Dermis blood vessel endothelial cell (primary cell): ENCODE data around the gene R3HDM2. TPM values are rescaled to one million over a fixed set of nuclear protein-coding genes. Genes with fewer than 3 reads are reported as not detected.
"Not testable (repeated sequence)": the region's sequence is repeated elsewhere in the genome, so short reads cannot be mapped to it uniquely, and the experiment has no call there.

Experiments used
- DNase-seq: peaks from one replicate; pipeline ENCODE4 v3.0.0; 2010
- total RNA-seq: library from RNA; depleted of rRNA; stranded (reverse); fragments of >200 nt; gene quantifications from 2 replicates; pipeline ENCODE4 v1.2.3, GENCODE V29; 2014

The R3HDM2 gene
- total RNA-seq, 1 donor from 2014 or later: 8.8 TPM

DNA sequence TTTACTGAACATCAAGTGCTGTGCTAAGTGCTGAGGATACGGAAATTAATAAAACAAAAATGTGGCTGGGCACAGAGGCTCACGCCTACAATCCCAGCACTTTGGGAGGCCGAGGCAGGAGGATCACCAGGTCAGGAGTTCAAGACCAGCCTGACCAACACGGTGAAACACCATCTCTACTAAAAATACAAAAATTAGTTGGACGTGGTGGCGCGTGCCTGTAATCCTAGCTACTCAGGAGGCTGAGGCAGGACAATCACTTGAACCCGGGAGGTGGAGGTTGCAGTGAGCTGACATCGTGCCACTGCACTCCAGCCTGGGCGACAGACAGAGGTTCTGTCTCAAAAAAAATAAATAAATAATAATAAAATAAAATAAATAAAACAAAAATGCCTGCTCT is 3.9 kb downstream of the R3HDM2 start:
- DNase-seq: not testable (repeated sequence)

DNA sequence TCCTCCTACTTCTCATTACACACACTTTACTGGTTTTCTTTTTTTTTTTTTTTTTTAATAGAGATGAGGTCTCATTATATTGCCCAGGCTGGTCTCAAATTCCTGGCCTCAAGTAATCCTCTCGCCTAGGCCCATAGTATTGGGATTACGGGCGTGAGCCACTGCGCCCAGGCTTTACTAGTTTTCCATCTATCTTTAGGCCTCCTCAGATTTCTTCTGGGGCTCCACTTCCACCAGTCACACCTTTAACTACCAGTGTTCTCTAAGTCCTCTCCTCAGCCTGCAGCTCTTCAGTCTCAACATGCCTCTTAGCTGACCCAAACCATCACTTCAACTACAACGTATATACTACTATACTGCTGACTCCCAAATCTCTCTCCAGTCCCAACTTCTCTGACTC is 10.4 kb downstream of the R3HDM2 start:
- DNase-seq: no peak

DNA sequence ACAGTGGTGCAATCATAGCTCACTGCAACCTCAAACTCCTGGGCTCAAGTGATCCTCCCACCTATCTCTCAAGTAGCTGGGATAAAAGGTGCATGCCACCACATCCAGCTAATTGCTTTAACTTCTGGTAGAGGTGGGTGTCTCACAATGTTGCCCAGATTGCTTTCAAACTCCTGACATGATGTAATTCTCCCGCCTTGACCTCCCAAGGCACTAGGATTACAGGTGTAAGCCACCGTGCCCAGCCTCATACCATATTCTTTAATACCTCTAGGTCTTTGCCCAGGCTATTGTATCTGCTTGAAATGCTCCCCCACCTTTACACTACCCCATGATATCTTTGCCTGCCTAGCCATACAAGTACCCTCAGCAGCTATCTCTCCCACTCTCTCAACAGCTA is 11.3 kb downstream of the R3HDM2 start:
- no peak for DNase-seq

DNA sequence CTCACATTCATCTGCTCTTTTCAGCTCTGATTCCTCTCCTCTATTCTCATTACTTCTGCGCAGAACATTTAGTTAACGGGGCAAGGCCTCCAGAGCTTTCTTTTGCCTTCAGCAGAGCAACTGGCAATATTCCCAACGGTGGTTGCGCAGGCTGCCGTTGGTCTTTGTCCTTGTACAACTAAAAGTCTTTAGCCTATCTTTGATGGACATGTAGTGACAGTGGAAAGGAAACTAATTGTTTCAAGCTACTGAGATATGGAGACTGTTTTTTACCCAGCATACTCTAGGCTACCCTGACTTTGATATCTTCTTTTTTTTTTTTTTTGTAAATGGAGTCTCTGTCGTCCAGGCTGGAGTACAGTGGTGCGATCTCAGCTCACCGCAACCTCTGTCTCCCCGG is 12.6 kb downstream of the R3HDM2 start:
- DNase-seq: no peak

DNA sequence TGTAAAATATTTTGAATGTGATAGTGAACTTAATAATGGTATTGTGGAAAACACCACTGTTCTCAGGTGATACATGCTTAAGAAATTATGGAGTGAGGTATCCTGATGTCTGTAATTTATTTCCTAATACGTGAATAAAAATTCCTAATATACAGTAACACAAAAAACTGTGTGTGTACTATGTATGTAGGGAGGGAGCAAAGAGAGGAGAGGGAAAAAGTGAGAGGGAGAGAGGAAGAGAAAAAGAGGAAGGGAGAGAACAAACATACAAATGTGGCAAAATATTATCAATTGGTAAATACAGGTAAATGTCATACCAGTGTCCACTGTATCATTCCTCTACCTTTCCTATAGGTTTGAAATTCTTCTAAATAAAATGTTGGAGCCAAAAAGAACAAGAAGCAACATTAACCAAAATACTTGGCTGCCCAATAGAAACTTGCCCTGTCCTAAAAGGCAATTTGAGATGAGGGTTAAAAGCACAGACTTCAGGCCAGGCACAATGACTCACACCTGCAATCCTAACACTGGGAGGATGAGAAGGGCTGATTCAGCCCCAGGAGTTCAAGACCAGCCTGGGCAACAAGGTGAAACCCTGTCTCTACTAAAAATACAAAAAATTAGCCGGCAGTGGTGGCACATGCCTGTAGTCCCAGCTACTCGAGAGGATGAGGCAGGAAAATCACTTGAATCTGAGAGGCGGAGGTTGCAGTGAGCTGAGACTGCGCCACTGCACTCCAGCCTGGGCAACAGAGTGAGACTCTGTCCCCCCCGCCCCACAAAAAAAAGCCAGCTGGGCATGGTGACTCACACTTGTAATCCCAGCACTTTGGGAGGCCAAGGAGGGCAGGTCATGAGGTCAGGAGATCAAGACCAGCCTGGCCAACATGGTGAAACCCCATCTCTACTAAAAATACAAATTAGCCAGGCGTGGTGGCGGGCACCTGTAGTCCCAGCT is 14.5 kb downstream of the R3HDM2 start:
- no peak for DNase-seq

DNA sequence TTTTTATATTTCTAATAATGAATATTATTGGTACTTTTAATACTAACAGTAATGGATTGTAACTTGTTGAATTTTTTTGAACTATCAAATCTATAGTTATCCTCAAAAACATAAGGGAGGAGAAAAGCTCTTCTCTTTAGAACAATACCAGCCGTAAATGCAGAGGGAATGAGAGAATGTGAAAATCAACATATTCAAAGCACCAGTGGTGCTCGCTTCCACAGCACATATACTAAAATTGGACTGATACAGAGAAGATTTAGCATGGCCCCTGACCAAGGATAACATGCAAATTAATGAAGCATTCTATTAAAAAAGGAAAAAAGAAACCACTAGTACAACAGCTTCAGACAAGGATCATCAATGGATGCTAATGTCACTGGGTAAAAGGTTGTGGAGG is 15.8 kb downstream of the R3HDM2 start:
- no peak for DNase-seq

- DNase-seq: not testable (repeated sequence)
Observed at GRCh38 chr12:57414160-57414559, 16.7 kb downstream of the R3HDM2 start.

DNA sequence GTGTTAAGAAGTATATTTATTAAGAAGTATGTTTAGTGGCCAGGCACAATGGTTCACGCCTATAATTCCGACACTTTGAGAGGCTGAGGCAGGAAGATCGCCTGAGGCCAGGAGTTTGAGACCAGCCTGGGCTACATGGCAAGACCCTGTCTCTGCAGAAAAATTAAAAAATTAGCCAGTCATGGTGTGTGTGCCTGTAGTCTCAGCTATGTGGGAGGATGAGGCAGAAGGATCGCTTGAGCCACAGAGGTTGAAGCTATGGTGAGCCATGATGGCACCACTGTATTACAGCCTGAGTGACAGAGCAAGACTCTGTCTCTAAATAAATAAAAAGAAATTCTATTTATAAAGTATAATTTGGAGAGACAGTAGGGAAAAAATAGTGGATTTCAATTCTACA is 20.3 kb downstream of the R3HDM2 start:
- no peak for DNase-seq

DNA sequence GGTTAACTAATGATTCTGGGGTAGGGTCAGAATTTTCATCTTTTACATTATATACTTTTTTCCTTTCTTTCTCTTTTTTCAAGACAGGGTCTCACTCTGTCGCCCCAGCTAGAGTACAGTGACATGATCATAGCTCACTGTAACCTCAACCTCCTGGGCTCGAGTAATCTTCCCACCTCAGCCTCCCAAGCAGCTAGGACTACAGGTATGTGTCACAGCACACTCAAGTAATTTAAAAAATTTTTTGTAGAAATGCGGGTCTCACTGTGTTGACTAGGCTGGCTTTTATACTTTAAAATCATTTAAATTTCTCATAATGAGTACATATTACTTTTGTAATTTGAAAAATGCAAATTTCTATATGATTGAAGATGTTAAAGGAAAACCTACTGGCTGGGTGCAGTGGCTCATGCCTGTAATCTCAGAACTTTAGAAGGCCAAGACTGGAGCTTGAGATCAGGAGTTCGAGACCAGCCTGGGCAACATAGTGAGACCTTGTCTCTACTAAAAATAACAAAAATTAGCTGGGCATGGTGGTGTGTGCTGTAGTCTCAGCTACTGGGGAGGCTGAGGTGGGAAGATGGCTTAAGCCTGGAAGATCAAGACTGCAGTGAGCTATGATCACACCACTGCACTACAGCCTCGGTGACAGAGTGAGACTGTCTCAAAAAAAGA is 25.7 kb downstream of the R3HDM2 start:
- no peak for DNase-seq

DNA sequence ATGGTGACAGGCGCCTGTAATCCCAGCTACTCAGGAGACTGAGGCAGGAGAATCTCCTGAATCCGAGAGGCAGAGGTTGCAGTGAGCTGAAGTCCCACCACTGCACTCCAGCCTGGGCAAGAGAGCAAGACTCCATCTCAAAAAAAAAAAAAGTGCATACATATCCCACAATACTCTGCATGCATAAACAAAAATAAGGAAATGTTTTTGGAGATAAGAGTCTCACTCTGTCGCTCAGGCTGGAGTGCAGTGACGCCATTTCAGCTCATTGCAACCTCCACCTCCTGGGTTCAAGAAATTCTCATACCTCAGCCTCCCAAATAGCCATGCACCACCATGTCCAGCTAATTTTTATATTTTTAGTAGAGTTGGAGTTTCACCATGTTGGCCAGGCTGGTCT is 28.7 kb downstream of the R3HDM2 start:
- not testable (repeated sequence) for DNase-seq

DNA sequence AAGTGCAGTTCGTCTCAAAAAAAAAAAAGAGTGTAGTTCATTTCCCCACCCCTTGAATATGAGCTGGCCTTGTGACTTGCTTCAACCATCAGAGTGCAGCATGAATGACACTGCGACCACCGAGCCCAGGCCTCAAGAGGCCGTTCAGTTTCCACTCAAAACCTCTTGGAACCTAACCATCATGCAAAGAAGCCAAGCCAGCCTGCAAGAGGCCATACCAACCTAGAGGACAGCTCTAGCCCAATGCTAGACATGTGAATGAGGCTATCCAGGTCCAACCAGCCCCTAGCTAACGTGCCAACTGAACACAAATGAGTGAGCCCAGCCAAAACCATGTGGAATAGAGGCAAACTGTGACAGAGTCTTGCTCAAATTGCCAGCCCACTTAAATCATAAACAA is 29.7 kb downstream of the R3HDM2 start:
- no peak for DNase-seq

- DNase-seq: not testable (repeated sequence)
Observed at GRCh38 chr12:57399718-57400463, 31.0 kb downstream of the R3HDM2 start.

GRCh38 chr12:57397441-57397840 is 33.4 kb downstream of the R3HDM2 start:
- DNase-seq: no peak

DNA sequence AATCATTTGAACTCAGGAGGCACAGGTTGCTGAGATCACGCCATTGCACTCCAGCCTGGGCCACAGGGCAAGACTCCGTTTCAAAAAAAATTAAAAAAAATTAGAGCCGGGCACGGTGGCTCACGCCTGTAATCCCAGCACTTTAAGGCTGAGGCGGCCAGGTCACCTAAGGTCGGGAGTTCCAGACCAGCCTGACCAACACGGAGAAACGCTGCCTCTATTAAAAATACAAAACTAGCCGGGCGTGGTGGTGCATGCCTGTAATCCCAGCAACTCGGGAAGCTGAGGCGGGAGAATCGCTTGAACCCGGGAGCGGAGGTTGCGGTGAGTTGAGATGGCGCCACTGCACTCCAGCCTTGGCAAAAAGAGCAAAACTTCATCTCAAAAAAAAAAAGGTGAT is 35.7 kb downstream of the R3HDM2 start:
- DNase-seq: no peak

DNA sequence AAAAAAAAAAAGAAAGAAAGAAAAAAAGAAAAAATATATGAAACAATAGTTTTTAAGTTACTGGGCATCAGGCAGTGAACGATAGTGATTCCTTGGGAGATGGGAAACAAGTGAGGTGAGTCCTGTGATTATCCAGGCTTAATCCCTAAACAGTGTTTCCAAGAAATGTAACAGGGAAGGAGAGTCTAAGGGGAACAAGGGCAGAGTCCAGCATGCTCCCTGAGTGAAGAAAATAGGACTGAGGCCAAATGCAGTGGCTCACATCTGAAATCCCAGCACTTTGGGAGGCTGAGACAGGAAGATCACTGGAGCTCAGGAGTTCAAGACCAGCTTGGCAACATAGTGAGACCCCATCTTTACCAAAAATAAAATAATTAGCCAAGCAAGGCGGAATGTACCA is 40.7 kb downstream of the R3HDM2 start:
- DNase-seq: no peak

GRCh38 chr12:57389033-57389432 is 41.8 kb downstream of the R3HDM2 start:
- DNase-seq: peak; percentile 65

- no peak for DNase-seq
Observed at GRCh38 chr12:57388425-57388824, 42.4 kb downstream of the R3HDM2 start.

DNA sequence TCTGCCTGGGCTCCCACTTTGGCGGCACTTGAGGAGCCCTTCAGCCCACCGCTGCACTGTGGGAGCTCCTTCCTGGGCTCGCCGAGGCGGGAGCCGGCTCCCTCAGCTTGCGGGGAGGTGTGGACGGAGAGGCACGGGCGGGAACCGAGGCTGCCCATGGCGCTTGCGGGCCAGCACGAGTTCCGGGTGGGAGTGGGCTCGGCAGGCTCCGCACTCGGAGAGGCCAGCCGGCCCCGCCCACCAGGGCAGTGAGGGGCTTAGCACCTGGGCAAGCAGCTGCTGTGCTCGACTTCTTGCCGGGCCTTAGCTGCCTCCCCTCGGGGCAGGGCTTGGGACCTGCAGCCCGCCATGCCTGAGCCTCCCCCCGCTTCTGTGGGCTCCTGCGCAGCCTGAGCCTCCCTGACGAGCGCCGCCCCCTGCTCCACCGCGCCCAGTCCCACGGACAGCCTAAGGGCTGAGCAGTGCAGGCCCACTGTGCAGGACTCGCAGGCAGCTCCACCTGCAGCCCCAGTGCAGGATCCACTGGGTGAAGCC is 44.6 kb downstream of the R3HDM2 start:
- DNase-seq: no peak

- DNase-seq: no peak
Observed at GRCh38 chr12:57385586-57385985, 45.3 kb downstream of the R3HDM2 start.

DNA sequence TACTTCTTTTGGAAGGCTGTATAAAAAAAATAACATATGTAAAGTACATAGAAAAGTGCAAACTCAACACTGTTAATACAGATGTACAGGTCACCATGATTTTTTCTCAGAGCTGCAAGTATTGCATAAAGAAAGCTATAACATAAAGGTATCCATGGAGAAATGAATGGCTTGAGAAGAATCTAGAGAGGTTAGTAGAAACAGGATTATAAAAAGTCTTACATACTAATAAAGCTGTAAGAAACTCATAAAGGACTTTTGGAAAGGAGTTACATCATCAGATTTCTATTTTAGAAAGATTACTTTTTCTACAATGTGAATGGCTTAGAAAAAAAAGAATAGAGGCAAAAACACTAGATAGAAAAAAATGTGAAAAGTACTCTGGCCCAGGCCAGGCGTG is 46.4 kb downstream of the R3HDM2 start:
- DNase-seq: no peak

DNA sequence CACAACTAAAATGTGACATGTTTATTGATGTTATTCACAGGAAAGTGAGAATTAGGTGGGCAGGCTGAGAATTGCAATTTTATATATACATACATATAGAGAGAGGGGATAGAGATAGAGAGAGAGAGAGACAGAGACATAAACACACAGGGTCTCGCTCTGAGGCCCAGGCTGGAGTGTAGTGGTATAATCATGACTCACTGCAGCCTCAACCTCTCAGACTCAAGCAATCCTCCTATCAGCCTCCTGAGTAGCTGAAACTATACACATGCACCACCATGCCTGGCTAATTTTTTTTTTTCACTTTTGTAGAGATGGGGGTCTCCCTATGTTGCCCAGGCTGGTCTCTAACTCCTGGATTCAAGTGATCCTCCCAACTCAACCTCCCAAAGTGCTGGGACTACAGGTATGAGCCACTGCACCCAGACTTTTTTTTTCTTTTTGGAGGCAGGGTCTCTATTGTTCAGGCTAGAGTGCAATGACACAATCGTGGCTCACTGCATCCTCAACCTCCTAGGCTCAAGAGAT is 49.1 kb downstream of the R3HDM2 start:
- DNase-seq: no peak

GRCh38 chr12:57380300-57380699 is 50.5 kb downstream of the R3HDM2 start:
- DNase-seq: no peak
